Left ventricle myocardium inferior (tissue), 1 donor: ENCODE results near the gene LDLRAD3. TPM values are rescaled to one million over a fixed set of nuclear protein-coding genes. Genes with fewer than 3 reads are reported as not detected.

Experiments used
- DNase-seq: peaks from one replicate; pipeline ENCODE4 v3.0.0-alpha.2; 2020
- H3K27ac ChIP-seq: fragments of 200-600 bp; replicated peaks from 2 replicates; pipeline ENCODE4 v1.8.0; 2021
- H3K27me3 ChIP-seq: fragments of 200-600 bp; 2 replicates; pipeline ENCODE4 v1.8.0; 2021; ENCODE audit warnings: low read depth
- H3K36me3 ChIP-seq: fragments of 200-600 bp; 2 replicates; pipeline ENCODE4 v1.8.0; 2021
- H3K4me1 ChIP-seq: fragments of 200-600 bp; 2 replicates; pipeline ENCODE4 v1.8.0; 2021
- H3K4me3 ChIP-seq: fragments of 200-600 bp; 2 replicates; pipeline ENCODE4 v1.8.0; 2021; ENCODE audit warnings: mild to moderate bottlenecking, moderate library complexity
- H3K9me3 ChIP-seq: fragments of 200-600 bp; replicated peaks from 2 replicates; pipeline ENCODE4 v1.8.0; 2021
- CTCF ChIP-seq: fragments of 200-600 bp; IDR thresholded peaks from 2 replicates; pipeline ENCODE4 v1.8.0; 2021; ENCODE audit warnings: antibody characterized with exemption, mild to moderate bottlenecking, borderline replicate concordance
- intact Hi-C: fragments of 100-400 bp; cut with micrococcal nuclease; formaldehyde crosslinking; loops from one replicate; pipeline ENCODE4 v1.11.0; 2022
- total RNA-seq: library from RNA; stranded (reverse); fragmentation: NEBNext Ultra II Directional; extraction: Animal tissue kit (Norgen Biotek cat#: 25700); gene quantifications from one replicate; pipeline ENCODE4 v1.2.1, GENCODE V29; 2021
- donor health status: DM: no; HTN: yes; CAD: no; lungs with severe emphysema.

LDLRAD3 gene
- total RNA-seq, 1 donor from 2014 or later, result 1.0 TPM

- H3K27ac ChIP-seq, result no peak overlapping the region
- no peaks in the 10 kb centered on the region for H3K4me1 ChIP-seq
- DNase-seq, result no peak
- peaks cover 5% of the 10 kb centered on the region for H3K27me3 ChIP-seq
- no peaks in the 10 kb centered on the region for H3K36me3 ChIP-seq
- no peak overlapping the region for H3K4me3 ChIP-seq
- intact Hi-C loops, result no loop called here
- H3K9me3 ChIP-seq, result peaks cover 26% of the 10 kb centered on the region
- TF ChIP-seq CTCF, result no peak
Observed at GRCh38 chr11:35992548-35992947, 48.7 kb downstream of the LDLRAD3 start.

- Histone ChIP-seq H3K36me3 (no peaks in the 10 kb centered on the region), H3K9me3 (peaks cover 14% of the 10 kb centered on the region), H3K27me3 (peaks cover 5% of the 10 kb centered on the region), H3K4me1 (no peaks in the 10 kb centered on the region), H3K27ac (no peak overlapping the region), H3K4me3 (no peak overlapping the region)
- no peak for TF ChIP-seq CTCF
- intact Hi-C loops, result no loop called here
- DNase-seq, result no peak
Observed at GRCh38 chr11:35994421-35994820, 50.6 kb downstream of the LDLRAD3 start.

GRCh38 chr11:35995681-35996271 lies 51.9 kb downstream of the LDLRAD3 start:
- no peak for DNase-seq
- H3K4me1 ChIP-seq, result no peaks in the 10 kb centered on the region
- no peak for TF ChIP-seq CTCF
- H3K27ac ChIP-seq, result no peak overlapping the region
- H3K27me3 ChIP-seq, result peaks cover 5% of the 10 kb centered on the region
- H3K4me3 ChIP-seq, result no peak overlapping the region
- no peaks in the 10 kb centered on the region for H3K36me3 ChIP-seq
- intact Hi-C loops, result no loop called here
- H3K9me3 ChIP-seq, result peaks cover 14% of the 10 kb centered on the region

- intact Hi-C loops, result no loop called here
- H3K27me3 ChIP-seq, result no peaks in the 10 kb centered on the region
- no peaks in the 10 kb centered on the region for H3K36me3 ChIP-seq
- H3K4me1 ChIP-seq, result peaks cover 4% of the 10 kb centered on the region
- no peak for DNase-seq
- TF ChIP-seq CTCF, result no peak
- no peak overlapping the region for H3K4me3 ChIP-seq
- H3K27ac ChIP-seq, result no peak overlapping the region
- H3K9me3 ChIP-seq, result peaks cover 14% of the 10 kb centered on the region
Observed at GRCh38 chr11:35997902-35998520, 54.1 kb downstream of the LDLRAD3 start.

GRCh38 chr11:35998634-35999033 lies 54.8 kb downstream of the LDLRAD3 start:
- Histone ChIP-seq H3K27me3 (no peaks in the 10 kb centered on the region), H3K36me3 (no peaks in the 10 kb centered on the region), H3K4me1 (peaks cover 4% of the 10 kb centered on the region), H3K4me3 (no peak overlapping the region), H3K9me3 (peaks cover 14% of the 10 kb centered on the region), H3K27ac (no peak overlapping the region)
- no peak for TF ChIP-seq CTCF
- no peak for DNase-seq
- intact Hi-C loops, result no loop called here
